Measurements from ENCODE around the gene TMEM179B. TPM values are rescaled to one million over a fixed set of nuclear protein-coding genes. Genes with fewer than 3 reads are reported as not detected.

The TMEM179B gene
- total and polyA plus RNA-seq, 9 of the 15 experiments (the other 6 are each of a cell fraction or from before 2014, with no cell fraction given), result 27.7 to 105 (median 37.0) TPM

DNA sequence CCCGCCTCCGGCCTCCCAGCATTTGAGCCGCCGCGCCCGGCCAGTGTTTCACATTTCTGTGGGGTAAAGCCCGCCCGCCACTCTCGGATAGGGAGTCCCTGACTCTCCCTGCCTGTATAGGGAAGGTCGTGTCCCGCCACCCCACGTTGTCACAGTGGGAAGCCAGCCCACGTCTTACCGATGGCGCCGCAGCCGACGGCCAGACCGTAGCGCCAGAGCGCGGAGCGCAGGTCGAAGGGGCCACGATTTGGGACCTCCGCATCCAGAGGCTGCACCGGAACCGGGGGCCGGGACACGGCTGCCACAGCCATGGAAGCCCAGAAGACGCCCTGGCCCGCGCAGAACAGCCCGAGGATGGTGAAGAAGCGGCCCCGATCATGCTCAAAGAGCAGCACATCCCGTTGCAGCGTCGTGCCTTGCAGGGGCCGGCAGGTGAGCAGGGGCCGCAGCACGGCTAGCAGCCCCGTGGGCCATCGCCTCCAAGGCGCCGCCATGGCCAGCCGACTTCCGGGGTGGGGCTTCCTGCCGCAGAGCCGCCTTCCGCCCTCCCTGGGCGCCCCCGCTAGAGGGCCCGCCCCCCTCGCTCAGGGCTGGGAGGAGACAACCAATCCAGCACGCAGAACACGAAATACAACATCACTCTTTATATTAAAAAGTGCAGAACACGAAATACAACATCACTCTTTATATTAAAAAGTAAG lies 4.4 kb downstream of the TMEM179B start, which contains the start of gene TMEM223 (continued):
- TF ChIP-seq, protein P1, sequence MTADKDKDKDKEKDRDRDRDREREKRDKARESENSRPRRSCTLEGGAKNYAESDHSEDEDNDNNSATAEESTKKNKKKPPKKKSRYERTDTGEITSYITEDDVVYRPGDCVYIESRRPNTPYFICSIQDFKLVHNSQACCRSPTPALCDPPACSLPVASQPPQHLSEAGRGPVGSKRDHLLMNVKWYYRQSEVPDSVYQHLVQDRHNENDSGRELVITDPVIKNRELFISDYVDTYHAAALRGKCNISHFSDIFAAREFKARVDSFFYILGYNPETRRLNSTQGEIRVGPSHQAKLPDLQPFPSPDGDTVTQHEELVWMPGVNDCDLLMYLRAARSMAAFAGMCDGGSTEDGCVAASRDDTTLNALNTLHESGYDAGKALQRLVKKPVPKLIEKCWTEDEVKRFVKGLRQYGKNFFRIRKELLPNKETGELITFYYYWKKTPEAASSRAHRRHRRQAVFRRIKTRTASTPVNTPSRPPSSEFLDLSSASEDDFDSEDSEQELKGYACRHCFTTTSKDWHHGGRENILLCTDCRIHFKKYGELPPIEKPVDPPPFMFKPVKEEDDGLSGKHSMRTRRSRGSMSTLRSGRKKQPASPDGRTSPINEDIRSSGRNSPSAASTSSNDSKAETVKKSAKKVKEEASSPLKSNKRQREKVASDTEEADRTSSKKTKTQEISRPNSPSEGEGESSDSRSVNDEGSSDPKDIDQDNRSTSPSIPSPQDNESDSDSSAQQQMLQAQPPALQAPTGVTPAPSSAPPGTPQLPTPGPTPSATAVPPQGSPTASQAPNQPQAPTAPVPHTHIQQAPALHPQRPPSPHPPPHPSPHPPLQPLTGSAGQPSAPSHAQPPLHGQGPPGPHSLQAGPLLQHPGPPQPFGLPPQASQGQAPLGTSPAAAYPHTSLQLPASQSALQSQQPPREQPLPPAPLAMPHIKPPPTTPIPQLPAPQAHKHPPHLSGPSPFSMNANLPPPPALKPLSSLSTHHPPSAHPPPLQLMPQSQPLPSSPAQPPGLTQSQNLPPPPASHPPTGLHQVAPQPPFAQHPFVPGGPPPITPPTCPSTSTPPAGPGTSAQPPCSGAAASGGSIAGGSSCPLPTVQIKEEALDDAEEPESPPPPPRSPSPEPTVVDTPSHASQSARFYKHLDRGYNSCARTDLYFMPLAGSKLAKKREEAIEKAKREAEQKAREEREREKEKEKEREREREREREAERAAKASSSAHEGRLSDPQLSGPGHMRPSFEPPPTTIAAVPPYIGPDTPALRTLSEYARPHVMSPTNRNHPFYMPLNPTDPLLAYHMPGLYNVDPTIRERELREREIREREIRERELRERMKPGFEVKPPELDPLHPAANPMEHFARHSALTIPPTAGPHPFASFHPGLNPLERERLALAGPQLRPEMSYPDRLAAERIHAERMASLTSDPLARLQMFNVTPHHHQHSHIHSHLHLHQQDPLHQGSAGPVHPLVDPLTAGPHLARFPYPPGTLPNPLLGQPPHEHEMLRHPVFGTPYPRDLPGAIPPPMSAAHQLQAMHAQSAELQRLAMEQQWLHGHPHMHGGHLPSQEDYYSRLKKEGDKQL (CRISPR knock-in tag; IDR thresholded peaks at IDR 0.05; ENCODE audit: borderline replicate concordance), result no peak
- TF ChIP-seq, protein P2, sequence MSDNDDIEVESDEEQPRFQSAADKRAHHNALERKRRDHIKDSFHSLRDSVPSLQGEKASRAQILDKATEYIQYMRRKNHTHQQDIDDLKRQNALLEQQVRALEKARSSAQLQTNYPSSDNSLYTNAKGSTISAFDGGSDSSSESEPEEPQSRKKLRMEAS (CRISPR knock-in tag; IDR thresholded peaks at IDR 0.05), result peak; percentile 82
- TF ChIP-seq PML (IDR thresholded peaks at IDR 0.05; ENCODE audit: low read length) (peak; percentile 69; the same call in 1 of the 2 replicates), ELF1 (tag; IDR thresholded peaks at IDR 0.05) (peak; percentile 91), NR2C2 (CRISPR knock-in tag; IDR thresholded peaks at IDR 0.05) (no peak; the same call in 1 of the 2 replicates), NR2C2 (tag; IDR thresholded peaks at IDR 0.05) (peak; percentile 40; the same call in 1 of the 2 replicates), GABPB1 (CRISPR knock-in tag; IDR thresholded peaks at IDR 0.05) (peak; percentile 93), TEAD1 (CRISPR knock-in tag; IDR thresholded peaks at IDR 0.05) (peak in 1 of 2 experiments; percentile 66; a peak in 2 of 4 replicates), POLR2B (IDR thresholded peaks at IDR 0.05; ENCODE audit: low read depth, partially characterized antibody) (peak; percentile 92)
- TF ChIP-seq, protein P3, sequence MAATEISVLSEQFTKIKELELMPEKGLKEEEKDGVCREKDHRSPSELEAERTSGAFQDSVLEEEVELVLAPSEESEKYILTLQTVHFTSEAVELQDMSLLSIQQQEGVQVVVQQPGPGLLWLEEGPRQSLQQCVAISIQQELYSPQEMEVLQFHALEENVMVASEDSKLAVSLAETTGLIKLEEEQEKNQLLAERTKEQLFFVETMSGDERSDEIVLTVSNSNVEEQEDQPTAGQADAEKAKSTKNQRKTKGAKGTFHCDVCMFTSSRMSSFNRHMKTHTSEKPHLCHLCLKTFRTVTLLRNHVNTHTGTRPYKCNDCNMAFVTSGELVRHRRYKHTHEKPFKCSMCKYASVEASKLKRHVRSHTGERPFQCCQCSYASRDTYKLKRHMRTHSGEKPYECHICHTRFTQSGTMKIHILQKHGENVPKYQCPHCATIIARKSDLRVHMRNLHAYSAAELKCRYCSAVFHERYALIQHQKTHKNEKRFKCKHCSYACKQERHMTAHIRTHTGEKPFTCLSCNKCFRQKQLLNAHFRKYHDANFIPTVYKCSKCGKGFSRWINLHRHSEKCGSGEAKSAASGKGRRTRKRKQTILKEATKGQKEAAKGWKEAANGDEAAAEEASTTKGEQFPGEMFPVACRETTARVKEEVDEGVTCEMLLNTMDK (IDR thresholded peaks at IDR 0.05; ENCODE audit: borderline replicate concordance, insufficient read depth, low read depth, low read length, poor library complexity, severe bottlenecking), result peak; percentile 18
- TF ChIP-seq, protein P4, sequence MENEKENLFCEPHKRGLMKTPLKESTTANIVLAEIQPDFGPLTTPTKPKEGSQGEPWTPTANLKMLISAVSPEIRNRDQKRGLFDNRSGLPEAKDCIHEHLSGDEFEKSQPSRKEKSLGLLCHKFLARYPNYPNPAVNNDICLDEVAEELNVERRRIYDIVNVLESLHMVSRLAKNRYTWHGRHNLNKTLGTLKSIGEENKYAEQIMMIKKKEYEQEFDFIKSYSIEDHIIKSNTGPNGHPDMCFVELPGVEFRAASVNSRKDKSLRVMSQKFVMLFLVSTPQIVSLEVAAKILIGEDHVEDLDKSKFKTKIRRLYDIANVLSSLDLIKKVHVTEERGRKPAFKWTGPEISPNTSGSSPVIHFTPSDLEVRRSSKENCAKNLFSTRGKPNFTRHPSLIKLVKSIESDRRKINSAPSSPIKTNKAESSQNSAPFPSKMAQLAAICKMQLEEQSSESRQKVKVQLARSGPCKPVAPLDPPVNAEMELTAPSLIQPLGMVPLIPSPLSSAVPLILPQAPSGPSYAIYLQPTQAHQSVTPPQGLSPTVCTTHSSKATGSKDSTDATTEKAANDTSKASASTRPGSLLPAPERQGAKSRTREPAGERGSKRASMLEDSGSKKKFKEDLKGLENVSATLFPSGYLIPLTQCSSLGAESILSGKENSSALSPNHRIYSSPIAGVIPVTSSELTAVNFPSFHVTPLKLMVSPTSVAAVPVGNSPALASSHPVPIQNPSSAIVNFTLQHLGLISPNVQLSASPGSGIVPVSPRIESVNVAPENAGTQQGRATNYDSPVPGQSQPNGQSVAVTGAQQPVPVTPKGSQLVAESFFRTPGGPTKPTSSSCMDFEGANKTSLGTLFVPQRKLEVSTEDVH (IDR thresholded peaks at IDR 0.05; ENCODE audit: low read depth, partially characterized antibody), result peak; percentile 79
- TF ChIP-seq, protein P5, sequence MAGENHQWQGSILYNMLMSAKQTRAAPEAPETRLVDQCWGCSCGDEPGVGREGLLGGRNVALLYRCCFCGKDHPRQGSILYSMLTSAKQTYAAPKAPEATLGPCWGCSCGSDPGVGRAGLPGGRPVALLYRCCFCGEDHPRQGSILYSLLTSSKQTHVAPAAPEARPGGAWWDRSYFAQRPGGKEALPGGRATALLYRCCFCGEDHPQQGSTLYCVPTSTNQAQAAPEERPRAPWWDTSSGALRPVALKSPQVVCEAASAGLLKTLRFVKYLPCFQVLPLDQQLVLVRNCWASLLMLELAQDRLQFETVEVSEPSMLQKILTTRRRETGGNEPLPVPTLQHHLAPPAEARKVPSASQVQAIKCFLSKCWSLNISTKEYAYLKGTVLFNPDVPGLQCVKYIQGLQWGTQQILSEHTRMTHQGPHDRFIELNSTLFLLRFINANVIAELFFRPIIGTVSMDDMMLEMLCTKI (IDR thresholded peaks at IDR 0.05; ENCODE audit: partially characterized antibody), result no peak
- TF ChIP-seq, protein P6, sequence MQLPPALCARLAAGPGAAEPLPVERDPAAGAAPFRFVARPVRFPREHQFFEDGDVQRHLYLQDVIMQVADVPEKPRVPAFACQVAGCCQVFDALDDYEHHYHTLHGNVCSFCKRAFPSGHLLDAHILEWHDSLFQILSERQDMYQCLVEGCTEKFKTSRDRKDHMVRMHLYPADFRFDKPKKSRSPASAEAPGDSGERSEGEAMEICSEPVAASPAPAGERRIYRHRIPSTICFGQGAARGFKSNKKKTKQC (CRISPR knock-in tag; IDR thresholded peaks at IDR 0.05), result peak; percentile 91
